ENCODE results near the gene TAS2R41. TPM values are rescaled to one million over a fixed set of nuclear protein-coding genes. Genes with fewer than 3 reads are reported as not detected.

The TAS2R41 gene
- total RNA-seq, 4 donors from 2014 or later: not detected

- H3K27ac ChIP-seq: no peak overlapping the region
- H3K4me3 ChIP-seq: no peak overlapping the region
- no peak for TF ChIP-seq POLR2A (IDR thresholded peaks at IDR 0.05)
- TF ChIP-seq CTCF (IDR thresholded peaks at IDR 0.05): no peak
- TF ChIP-seq EP300 (IDR thresholded peaks at IDR 0.05): no peak
- no peak for DNase-seq (ENCODE audit: low spot score in 2 of 2)
- H3K4me1 ChIP-seq: no peaks in the 10 kb centered on the region
- no peaks in the 10 kb centered on the region for H3K27me3 ChIP-seq
- no peaks in the 10 kb centered on the region for H3K9me3 ChIP-seq
- H3K36me3 ChIP-seq: no peaks in the 10 kb centered on the region
These were observed 27.2 kb downstream of the TAS2R41 start for GRCh38 chr7:143504937-143505297.

- no peak overlapping the region for H3K4me3 ChIP-seq
- no peaks in the 10 kb centered on the region for H3K36me3 ChIP-seq
- 71 to 72% methylated on average over 2 of the region's 2 CpGs for WGBS, 2 donors
- H3K27ac ChIP-seq: no peak overlapping the region
- no peak for DNase-seq (ENCODE audit: low spot score in 2 of 2)
- H3K4me1 ChIP-seq: no peaks in the 10 kb centered on the region
- no peaks in the 10 kb centered on the region for H3K27me3 ChIP-seq
- TF ChIP-seq CTCF (IDR thresholded peaks at IDR 0.05) (no peak), POLR2A (IDR thresholded peaks at IDR 0.05) (no peak), EP300 (IDR thresholded peaks at IDR 0.05) (no peak)
- no peaks in the 10 kb centered on the region for H3K9me3 ChIP-seq
These were observed 28.2 kb downstream of the TAS2R41 start for GRCh38 chr7:143505838-143506237.

DNA sequence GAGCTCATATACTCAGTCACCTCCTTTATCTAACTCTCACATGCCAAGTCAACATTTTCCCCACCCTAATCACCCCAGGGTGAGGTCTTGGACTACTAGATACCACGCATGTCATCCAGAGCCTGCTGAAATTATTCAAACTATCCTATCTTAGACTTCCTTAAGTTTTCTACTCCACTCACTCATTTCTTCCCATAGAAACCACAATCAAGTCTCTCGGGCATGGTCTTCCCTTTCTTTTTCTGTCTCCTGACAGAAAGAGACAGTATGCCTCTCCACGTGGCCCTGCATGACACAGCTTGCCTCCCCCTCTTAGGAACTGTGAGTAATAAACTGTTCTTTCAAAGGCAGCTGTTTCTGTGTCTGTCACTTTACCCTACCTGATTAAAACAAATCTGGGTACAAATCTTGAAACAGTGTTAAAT, 29.4 kb downstream of the TAS2R41 start:
- no peak for DNase-seq (ENCODE audit: low spot score in 2 of 2)
- TF ChIP-seq CTCF (IDR thresholded peaks at IDR 0.05) (no peak), POLR2A (IDR thresholded peaks at IDR 0.05) (no peak), EP300 (IDR thresholded peaks at IDR 0.05) (no peak)

DNA sequence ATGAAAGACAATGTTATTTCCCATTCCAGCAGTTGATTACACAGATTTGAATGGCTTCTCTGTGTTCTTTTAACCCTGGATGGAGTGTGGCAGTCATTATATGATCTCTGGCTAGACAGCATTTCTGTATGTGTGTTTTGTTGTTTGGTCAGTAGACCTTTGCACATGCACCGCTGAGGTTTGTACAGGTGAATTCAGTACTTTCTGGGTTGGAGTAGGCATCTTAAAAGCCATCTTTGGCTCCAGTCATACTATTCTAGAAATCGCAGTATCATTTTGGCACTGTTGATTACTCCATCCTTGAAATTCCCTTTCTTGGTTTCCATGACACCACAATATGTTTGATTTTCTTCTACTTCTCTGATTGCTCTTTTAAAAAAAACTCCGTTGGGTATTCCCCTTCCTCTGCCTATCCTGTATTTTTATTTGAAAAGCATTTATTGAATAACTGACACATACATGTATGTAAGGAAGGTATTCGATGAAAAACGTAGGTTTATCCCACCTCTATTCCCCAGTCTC, 29.9 kb downstream of the TAS2R41 start:
- Histone ChIP-seq H3K4me3 (no peak overlapping the region), H3K27ac (no peak overlapping the region), H3K9me3 (no peaks in the 10 kb centered on the region), H3K27me3 (no peaks in the 10 kb centered on the region), H3K4me1 (no peaks in the 10 kb centered on the region), H3K36me3 (no peaks in the 10 kb centered on the region)
- TF ChIP-seq EP300 (IDR thresholded peaks at IDR 0.05): no peak
- TF ChIP-seq POLR2A (IDR thresholded peaks at IDR 0.05): no peak
- no peak for DNase-seq (ENCODE audit: low spot score in 2 of 2)
- WGBS, 2 donors: 84 to 91% methylated on average over 5 of the region's 5 CpGs

More for the DNA sequence above, 29.4 kb downstream of the TAS2R41 start:
- H3K36me3 ChIP-seq: no peaks in the 10 kb centered on the region
- 57 to 69% methylated on average over 3 of the region's 3 CpGs for WGBS, 2 donors
- no peak overlapping the region for H3K4me3 ChIP-seq
- no peak overlapping the region for H3K27ac ChIP-seq
- H3K4me1 ChIP-seq: no peaks in the 10 kb centered on the region
- H3K9me3 ChIP-seq: no peaks in the 10 kb centered on the region
- H3K27me3 ChIP-seq: no peaks in the 10 kb centered on the region

GRCh38 chr7:143510854-143511592, 33.4 kb downstream of the TAS2R41 start:
- Histone ChIP-seq H3K36me3 (no peaks in the 10 kb centered on the region), H3K4me1 (no peaks in the 10 kb centered on the region), H3K4me3 (no peak overlapping the region), H3K9me3 (no peaks in the 10 kb centered on the region), H3K27me3 (no peaks in the 10 kb centered on the region), H3K27ac (no peak overlapping the region)
- no peak for TF ChIP-seq CTCF (IDR thresholded peaks at IDR 0.05)
- no peak for TF ChIP-seq EP300 (IDR thresholded peaks at IDR 0.05)
- no peak for TF ChIP-seq POLR2A (IDR thresholded peaks at IDR 0.05)
- 77 to 92% methylated on average over 59 to 60 of the region's 65 CpGs for WGBS, 2 donors
- DNase-seq (ENCODE audit: low spot score in 2 of 2): no peak
